Memory B cell (primary cell): ENCODE measurements around the gene GABRA5.

Experiments
- ATAC-seq: fragments of 150-1000 bp; cut with Tn5 transposase; 2 replicates; pipeline ENCODE4 v1.10.0; 2021; ENCODE audit warnings: low read depth, mild to moderate bottlenecking, moderate library complexity
- DNase-seq, 2 donors: peaks; one replicate each; pipeline ENCODE4 v3.0.0; 2022; ENCODE audit warnings: low spot score in 2 of 2
- H3K27ac Mint-ChIP-seq: one replicate; pipeline ENCODE4 v1.8.0; 2022; ENCODE audit warnings: mild to moderate bottlenecking, moderate library complexity, mixed read lengths
- H3K27me3 Mint-ChIP-seq: one replicate; pipeline ENCODE4 v1.8.0; 2022; ENCODE audit warnings: mixed read lengths
- H3K36me3 Mint-ChIP-seq: one replicate; pipeline ENCODE4 v1.8.0; 2022; ENCODE audit warnings: mild to moderate bottlenecking, mixed read lengths
- H3K4me1 Mint-ChIP-seq: one replicate; pipeline ENCODE4 v1.8.0; 2022; ENCODE audit warnings: mixed read lengths
- H3K4me3 Mint-ChIP-seq: one replicate; pipeline ENCODE4 v1.8.0; 2022; ENCODE audit warnings: mild to moderate bottlenecking, moderate library complexity, mixed read lengths
- H3K9me3 Mint-ChIP-seq: one replicate; pipeline ENCODE4 v1.8.0; 2022; ENCODE audit warnings: mixed read lengths

GABRA5 gene

DNA sequence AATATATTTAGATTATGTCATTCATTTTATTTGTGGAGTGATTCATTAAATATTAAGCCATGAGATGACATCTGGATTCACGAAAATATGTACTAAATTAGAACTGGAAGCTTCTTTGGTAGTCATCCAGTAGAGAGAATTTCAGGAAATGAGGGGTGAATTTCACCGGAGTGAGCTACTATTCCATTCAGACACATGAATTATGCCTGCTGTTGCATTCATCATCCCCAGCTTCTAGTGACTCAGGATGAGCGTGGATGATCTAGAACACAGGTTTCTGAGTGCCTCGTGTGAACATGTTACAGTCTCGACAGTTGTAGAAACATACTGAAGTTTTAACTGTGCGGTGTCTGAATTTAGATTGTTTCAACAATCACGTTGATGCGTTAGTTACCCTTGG is 61.2 kb downstream of the GABRA5 start:
- DNase-seq (no peak), ATAC-seq (no peak)
- H3K9me3 Mint-ChIP-seq, result no peaks in the 10 kb centered on the region
- H3K27me3 Mint-ChIP-seq, result no peaks in the 10 kb centered on the region
- H3K27ac Mint-ChIP-seq, result no peak overlapping the region
- H3K36me3 Mint-ChIP-seq, result no peaks in the 10 kb centered on the region
- no peak overlapping the region for H3K4me3 Mint-ChIP-seq
- H3K4me1 Mint-ChIP-seq, result no peaks in the 10 kb centered on the region

DNA sequence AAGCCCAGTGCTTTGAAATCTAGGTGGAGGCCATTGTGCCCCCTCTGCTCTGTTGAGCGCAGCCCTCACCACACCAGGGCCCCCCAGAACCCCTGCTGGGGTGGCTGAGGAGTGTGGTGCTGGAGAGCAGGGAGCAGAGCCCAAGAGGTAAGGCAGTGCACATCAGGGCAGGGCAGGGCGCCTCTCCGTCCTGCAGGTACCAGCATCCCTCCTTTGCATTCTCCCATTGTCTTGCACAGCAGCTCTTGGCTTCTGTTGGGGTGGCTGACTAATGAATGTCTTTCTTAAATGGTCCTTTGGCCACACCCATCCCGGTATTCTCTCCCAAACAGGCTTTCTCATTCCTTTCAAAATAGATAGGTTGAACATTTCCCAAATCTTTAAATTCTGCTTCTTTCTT is 62.7 kb downstream of the GABRA5 start:
- DNase-seq (no peak), ATAC-seq (no peak)
- peaks cover 2% of the 10 kb centered on the region for H3K9me3 Mint-ChIP-seq
- H3K4me1 Mint-ChIP-seq, result no peaks in the 10 kb centered on the region
- H3K4me3 Mint-ChIP-seq, result no peak overlapping the region
- H3K27me3 Mint-ChIP-seq, result no peaks in the 10 kb centered on the region
- H3K27ac Mint-ChIP-seq, result no peak overlapping the region
- H3K36me3 Mint-ChIP-seq, result no peaks in the 10 kb centered on the region

DNA sequence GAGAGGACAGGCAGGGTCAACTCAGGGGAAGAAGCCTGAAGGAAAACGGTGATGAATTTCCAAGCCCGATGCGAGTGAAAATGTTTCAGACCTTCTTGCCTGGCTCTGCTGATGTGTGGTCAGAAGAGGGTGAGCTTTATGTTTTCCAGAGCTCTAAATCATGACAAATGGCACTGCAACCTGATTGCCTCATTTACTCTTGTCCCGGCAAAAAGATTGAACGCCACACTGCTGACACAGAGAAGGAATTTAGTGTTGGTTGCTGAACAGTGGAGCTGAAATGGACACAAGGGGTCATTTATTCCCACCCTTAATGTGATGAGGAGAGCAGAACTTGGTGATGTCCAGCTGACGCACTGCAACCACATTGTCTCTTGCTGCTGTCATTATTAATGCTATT is 68.0 kb downstream of the GABRA5 start:
- no peak for DNase-seq
- H3K27me3 Mint-ChIP-seq, result no peaks in the 10 kb centered on the region
- H3K4me1 Mint-ChIP-seq, result no peaks in the 10 kb centered on the region
- no peaks in the 10 kb centered on the region for H3K36me3 Mint-ChIP-seq
- H3K9me3 Mint-ChIP-seq, result peaks cover 11% of the 10 kb centered on the region
- H3K4me3 Mint-ChIP-seq, result no peak overlapping the region
- no peak overlapping the region for H3K27ac Mint-ChIP-seq
- no peak for ATAC-seq

- no peak for DNase-seq
- H3K36me3 Mint-ChIP-seq, result no peaks in the 10 kb centered on the region
- H3K27ac Mint-ChIP-seq, result no peak overlapping the region
- H3K9me3 Mint-ChIP-seq, result peaks cover 11% of the 10 kb centered on the region
- H3K4me3 Mint-ChIP-seq, result no peak overlapping the region
- no peak for ATAC-seq
- H3K4me1 Mint-ChIP-seq, result no peaks in the 10 kb centered on the region
- no peaks in the 10 kb centered on the region for H3K27me3 Mint-ChIP-seq
Observed at GRCh38 chr15:26935322-26935721, 68.5 kb downstream of the GABRA5 start.

DNA sequence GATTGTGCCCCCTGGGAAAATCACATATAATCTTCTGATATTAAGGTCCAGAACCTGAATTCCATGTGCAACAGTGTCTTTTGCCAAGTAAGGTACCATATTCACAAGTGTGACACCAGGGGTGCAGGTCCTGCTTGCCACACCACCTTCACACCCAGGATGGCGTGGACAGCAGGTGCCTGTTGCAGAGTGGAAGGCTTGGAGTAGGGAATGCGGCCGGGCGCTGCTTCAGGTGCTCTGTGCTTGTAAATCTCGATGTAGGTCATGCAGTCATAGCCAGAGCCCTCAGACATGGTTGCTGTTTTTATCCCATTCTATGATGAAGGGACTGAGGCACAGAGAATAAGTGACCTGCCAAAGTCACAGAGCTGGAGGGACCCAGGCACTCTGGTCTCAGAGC is 69.6 kb downstream of the GABRA5 start:
- Mint-ChIP-seq H3K27ac (no peak overlapping the region), H3K27me3 (no peaks in the 10 kb centered on the region), H3K9me3 (peaks cover 11% of the 10 kb centered on the region), H3K36me3 (no peaks in the 10 kb centered on the region), H3K4me1 (no peaks in the 10 kb centered on the region), H3K4me3 (no peak overlapping the region)
- ATAC-seq, result no peak
- no peak for DNase-seq

GRCh38 chr15:26937134-26937533 is 70.3 kb downstream of the GABRA5 start:
- Mint-ChIP-seq H3K36me3 (no peaks in the 10 kb centered on the region), H3K9me3 (peaks cover 11% of the 10 kb centered on the region)
- ATAC-seq, result no peak

GRCh38 chr15:26939398-26939797 is 72.5 kb downstream of the GABRA5 start:
- H3K27me3 Mint-ChIP-seq, result no peaks in the 10 kb centered on the region
- DNase-seq (no peak), ATAC-seq (no peak)
- no peaks in the 10 kb centered on the region for H3K36me3 Mint-ChIP-seq
- no peaks in the 10 kb centered on the region for H3K4me1 Mint-ChIP-seq
- H3K4me3 Mint-ChIP-seq, result no peak overlapping the region
- H3K27ac Mint-ChIP-seq, result no peak overlapping the region
- peaks cover 10% of the 10 kb centered on the region for H3K9me3 Mint-ChIP-seq

More at GRCh38 chr15:26937134-26937533, 70.3 kb downstream of the GABRA5 start:
- Mint-ChIP-seq H3K4me1 (no peaks in the 10 kb centered on the region), H3K4me3 (no peak overlapping the region), H3K27me3 (no peaks in the 10 kb centered on the region), H3K27ac (no peak overlapping the region)
- no peak for DNase-seq

GRCh38 chr15:26941489-26941888 is 74.6 kb downstream of the GABRA5 start:
- Mint-ChIP-seq H3K36me3 (no peaks in the 10 kb centered on the region), H3K4me1 (no peaks in the 10 kb centered on the region), H3K27me3 (no peaks in the 10 kb centered on the region), H3K27ac (no peak overlapping the region), H3K9me3 (peaks cover 5% of the 10 kb centered on the region), H3K4me3 (no peak overlapping the region)
- ATAC-seq (no peak), DNase-seq (no peak)

DNA sequence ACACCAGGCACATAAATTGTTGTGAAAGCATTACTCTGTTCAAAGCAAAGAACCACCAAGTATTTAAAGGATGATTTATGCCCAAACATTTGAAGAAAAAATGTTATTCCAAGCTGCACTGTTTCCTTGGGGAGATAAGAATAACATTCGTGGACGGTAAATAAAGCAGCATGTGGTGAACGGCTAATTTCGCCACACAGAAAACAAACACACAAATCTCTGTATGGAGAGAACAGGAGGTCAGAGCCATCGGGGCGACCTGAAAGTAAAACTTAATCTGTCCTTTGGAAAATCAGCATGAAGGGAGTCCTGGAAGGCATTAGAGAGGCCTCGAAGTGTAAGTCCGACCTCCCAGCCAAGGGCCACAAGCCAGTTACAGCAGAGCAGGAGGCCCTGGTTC is 77.0 kb downstream of the GABRA5 start:
- no peak for DNase-seq
- H3K9me3 Mint-ChIP-seq, result peaks cover 9% of the 10 kb centered on the region
- no peaks in the 10 kb centered on the region for H3K4me1 Mint-ChIP-seq
- no peak overlapping the region for H3K4me3 Mint-ChIP-seq
- H3K27me3 Mint-ChIP-seq, result no peaks in the 10 kb centered on the region
- no peak overlapping the region for H3K27ac Mint-ChIP-seq
- no peaks in the 10 kb centered on the region for H3K36me3 Mint-ChIP-seq
- no peak for ATAC-seq

DNA sequence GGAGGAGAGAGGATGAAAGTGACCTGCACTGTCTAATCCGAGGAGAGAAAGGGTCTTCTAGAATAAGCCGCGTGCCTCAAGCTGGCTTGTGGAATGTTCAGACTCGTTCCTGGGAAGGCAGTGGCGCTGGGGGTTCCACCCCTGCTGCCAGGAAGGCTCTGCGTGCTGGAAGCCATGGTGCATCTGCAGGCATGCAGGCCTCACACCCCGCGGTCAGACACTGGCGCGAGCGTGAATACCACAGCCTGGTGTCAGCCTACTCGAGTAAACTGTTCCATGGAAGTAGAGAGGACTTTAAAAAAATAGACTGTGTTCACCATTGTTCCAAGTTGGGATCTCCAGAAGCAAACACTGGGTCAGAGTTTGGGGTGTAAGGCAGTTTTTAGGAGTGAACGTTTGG is 78.2 kb downstream of the GABRA5 start:
- Mint-ChIP-seq H3K4me1 (no peaks in the 10 kb centered on the region), H3K9me3 (peaks cover 7% of the 10 kb centered on the region), H3K4me3 (no peak overlapping the region)

DNA sequence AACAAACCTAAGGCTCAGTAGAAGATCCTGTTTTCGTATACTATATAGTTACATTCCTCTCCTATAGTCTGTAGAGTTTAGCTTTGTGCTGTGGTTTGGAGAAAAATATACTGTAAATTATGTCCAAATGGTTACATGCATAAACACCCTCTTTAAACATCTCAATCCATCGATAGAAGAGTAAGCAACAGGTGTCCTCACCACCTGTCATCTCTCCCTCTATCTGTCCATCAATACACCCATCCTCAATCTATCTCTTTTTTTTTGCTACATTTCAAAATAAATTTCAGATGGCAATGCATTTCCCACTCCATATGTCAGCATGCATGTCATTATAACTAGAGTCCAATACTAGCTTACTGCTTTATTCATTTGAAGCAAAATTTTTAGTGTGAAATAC is 83.1 kb downstream of the GABRA5 start:
- Mint-ChIP-seq H3K27ac (no peak overlapping the region), H3K4me3 (no peak overlapping the region), H3K27me3 (peaks cover 1% of the 10 kb centered on the region), H3K9me3 (peaks cover 17% of the 10 kb centered on the region), H3K36me3 (no peaks in the 10 kb centered on the region), H3K4me1 (no peaks in the 10 kb centered on the region)
- DNase-seq (no peak), ATAC-seq (no peak)

More for the DNA sequence above, 78.2 kb downstream of the GABRA5 start:
- Mint-ChIP-seq H3K27ac (no peak overlapping the region), H3K27me3 (no peaks in the 10 kb centered on the region), H3K36me3 (no peaks in the 10 kb centered on the region)
- no peak for ATAC-seq
- DNase-seq, result no peak

DNA sequence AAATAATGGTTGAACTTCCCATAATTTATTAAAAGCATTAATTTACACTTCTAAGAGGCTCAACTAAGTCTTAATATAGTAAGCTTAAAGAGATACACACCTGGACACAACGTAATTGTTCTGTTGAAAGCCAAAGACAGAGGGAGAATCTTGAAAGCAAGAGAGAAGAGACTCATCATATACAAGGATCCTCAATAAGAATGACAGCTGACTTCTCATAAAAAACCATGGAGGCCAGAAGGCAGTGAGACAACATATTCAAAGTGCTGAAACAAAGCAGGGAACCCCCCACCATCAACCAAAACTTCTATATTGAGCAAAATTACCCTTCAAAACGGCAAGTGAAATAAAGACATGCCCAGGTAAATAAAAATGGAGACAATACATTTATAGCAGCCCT is 87.5 kb downstream of the GABRA5 start:
- Mint-ChIP-seq H3K4me3 (no peak overlapping the region), H3K4me1 (no peaks in the 10 kb centered on the region), H3K27me3 (peaks cover 1% of the 10 kb centered on the region), H3K9me3 (peaks cover 15% of the 10 kb centered on the region), H3K36me3 (no peaks in the 10 kb centered on the region), H3K27ac (no peak overlapping the region)
- no peak for ATAC-seq
- no peak for DNase-seq

GRCh38 chr15:26967719-26968269 is 100.9 kb downstream of the GABRA5 start:
- no peak for ATAC-seq
- DNase-seq, result no peak
- Mint-ChIP-seq H3K27ac (no peak overlapping the region), H3K9me3 (peaks cover 5% of the 10 kb centered on the region), H3K4me3 (no peak overlapping the region), H3K4me1 (no peaks in the 10 kb centered on the region), H3K36me3 (no peaks in the 10 kb centered on the region), H3K27me3 (peaks cover 1% of the 10 kb centered on the region)

DNA sequence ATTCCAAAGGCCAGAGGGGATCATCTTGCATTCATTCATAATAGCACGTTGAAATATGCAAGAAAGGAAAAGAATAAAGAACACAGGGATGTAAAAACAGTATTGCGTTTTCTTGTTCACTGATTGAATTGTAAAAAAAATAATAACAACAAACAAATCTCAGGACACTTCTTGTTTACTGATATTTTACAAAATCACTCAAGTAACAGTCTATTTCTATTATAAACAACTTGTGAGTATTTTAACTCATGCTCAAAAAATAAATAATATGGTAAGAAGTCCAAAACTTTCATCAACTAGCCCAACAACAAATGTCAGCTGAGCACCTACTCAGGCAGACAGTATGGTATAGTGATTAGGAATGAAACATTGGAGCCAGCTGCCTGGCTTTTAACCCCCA is 101.9 kb downstream of the GABRA5 start:
- no peak overlapping the region for H3K27ac Mint-ChIP-seq
- no peak for ATAC-seq
- H3K27me3 Mint-ChIP-seq, result peaks cover 1% of the 10 kb centered on the region
- H3K4me1 Mint-ChIP-seq, result no peaks in the 10 kb centered on the region
- no peak for DNase-seq
- no peak overlapping the region for H3K4me3 Mint-ChIP-seq
- H3K9me3 Mint-ChIP-seq, result peaks cover 5% of the 10 kb centered on the region
- H3K36me3 Mint-ChIP-seq, result no peaks in the 10 kb centered on the region

DNA sequence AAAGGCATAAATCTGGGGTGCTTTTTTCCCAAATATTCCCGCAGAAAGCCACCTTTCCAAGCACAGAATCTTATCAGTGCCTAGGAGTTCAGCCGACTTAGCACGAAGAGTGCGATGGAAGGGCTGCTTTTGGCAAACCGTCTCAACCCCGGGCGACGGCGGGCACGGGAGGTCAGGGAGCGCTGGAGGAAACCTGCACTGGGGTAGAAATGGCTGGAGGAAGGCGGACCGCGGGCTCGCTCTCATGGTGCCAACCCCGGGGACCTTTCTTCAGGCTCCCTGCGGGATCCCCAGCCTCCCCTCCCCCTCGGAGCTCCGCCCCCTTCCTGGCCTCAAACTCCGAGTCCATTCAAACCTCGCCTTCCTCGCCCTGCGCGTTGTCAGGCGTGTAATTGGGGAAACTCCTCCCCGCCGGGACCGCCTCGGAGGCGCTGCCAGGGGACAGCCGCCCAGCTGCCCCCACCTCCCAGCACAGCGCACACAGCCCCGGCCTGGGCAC is 103.9 kb downstream of the GABRA5 start, which contains the start of gene GABRG3:
Gene GABRG3 (plus strand): TSS at position 470 of the 499 bp plus-strand sequence.
- H3K4me1 Mint-ChIP-seq, result no peaks in the 10 kb centered on the region
- H3K36me3 Mint-ChIP-seq, result no peaks in the 10 kb centered on the region
- H3K4me3 Mint-ChIP-seq, result no peak within 1 kb of the TSS
- H3K27me3 Mint-ChIP-seq, result peaks cover 1% of the 10 kb centered on the region
- H3K27ac Mint-ChIP-seq, result no peak within 1 kb of the TSS
- H3K9me3 Mint-ChIP-seq, result peaks cover 2% of the 10 kb centered on the region
- DNase-seq (no peak), ATAC-seq (no peak)
